Measurements from ENCODE around the gene PRSS16. TPM values are rescaled to one million over a fixed set of nuclear protein-coding genes. Genes with fewer than 3 reads are reported as not detected.

PRSS16 gene
- total RNA-seq (not detected), polyA plus RNA-seq (under 1 TPM in 1 of 3 donors, not detected in 2; 0.08 TPM)
- long read RNA-seq, donor 1, result 0 reads
- long read RNA-seq, donor 2, result 0 reads

- H3K4me3 ChIP-seq, result no peak within 1 kb of the TSS
- WGBS, 3 donors, result 42 to 53% (median 45%) methylated on average over 12 of the region's 12 CpGs
- no peaks in the 10 kb centered on the region for H3K9me3 ChIP-seq
- no peak for DNase-seq
- H3K27ac ChIP-seq, result no peak within 1 kb of the TSS
- no peaks in the 10 kb centered on the region for H3K4me1 ChIP-seq
- intact Hi-C loops (cut with DNase I), result no loop called here
- no peak for TF ChIP-seq CTCF (IDR thresholded peaks at IDR 0.05)
- no peaks in the 10 kb centered on the region for H3K36me3 ChIP-seq (ENCODE audit: insufficient read depth in 1 of 2, low read depth in 1 of 2)
- H3K27me3 ChIP-seq (ENCODE audit: insufficient read depth in 3 of 3, low read length in 2 of 3), result peaks cover 4 to 89% (median 22%) of the 10 kb centered on the region in 3 donors
- ATAC-seq, result no peak
These were observed at the start of gene PRSS16 for GRCh38 chr6:27247133-27247836. Gene PRSS16, plus strand, starts transcription at chr6:27247701. Its CDS starts 37 bp downstream, at chr6:27247738.

DNA sequence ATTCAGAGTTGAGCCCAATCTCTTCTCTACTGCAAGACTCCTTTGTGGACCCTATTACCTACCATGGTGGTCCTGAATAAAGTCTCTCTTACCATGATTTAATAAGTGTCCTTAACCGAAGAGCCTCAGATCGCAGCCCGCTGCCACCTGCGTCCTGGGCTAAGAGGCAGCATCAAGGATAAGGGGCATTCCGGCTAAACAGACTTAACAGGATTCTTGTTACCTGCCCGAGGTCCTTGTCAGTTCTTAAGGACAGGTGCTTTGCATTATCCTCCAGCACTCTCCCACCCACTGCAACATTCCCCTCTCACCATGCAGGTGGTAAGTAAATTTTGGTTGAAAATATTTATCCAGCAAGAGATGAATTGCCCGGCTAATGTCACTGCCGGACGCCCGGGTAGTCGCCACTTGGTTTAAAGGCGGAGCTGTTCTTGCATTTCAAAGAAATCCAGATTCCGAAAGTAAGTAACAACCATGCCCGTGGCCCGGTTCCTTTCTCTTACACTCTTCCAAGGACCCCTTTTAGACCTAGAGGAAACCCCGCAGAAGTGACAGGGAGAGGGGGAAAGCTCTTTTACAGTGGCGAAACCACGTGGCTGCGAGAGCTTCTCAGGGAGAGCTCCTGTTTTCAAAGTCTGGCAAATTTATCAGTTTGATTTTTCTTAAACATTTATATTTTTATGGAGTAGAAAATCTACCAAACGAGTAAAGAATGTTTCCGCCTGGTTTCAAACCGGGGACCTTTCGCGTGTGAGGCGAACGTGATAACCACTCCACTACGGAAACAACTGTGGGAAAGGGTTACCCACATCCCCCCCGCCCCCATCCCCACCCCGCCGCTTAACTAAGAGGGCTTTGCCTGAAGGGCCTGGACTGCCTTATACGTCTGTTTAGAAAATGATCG, 41.9 kb upstream of the PRSS16 start:
- Histone ChIP-seq H3K27ac (no peak overlapping the region), H3K9me3 (no peaks in the 10 kb centered on the region), H3K4me3 (no peak overlapping the region), H3K36me3 (ENCODE audit: insufficient read depth in 1 of 2, low read depth in 1 of 2) (no peaks in the 10 kb centered on the region), H3K27me3 (ENCODE audit: insufficient read depth in 3 of 3, low read length in 2 of 3) (peaks cover 11 to 42% (median 13%) of the 10 kb centered on the region in 3 donors), H3K4me1 (no peaks in the 10 kb centered on the region)
- intact Hi-C loops (cut with DNase I), result no loop called here
- no peak for TF ChIP-seq CTCF (IDR thresholded peaks at IDR 0.05)
- DNase-seq (no peak), ATAC-seq (no peak)
- 13 to 15% (median 15%) methylated on average over 32 of the region's 32 CpGs for WGBS, 3 donors

DNA sequence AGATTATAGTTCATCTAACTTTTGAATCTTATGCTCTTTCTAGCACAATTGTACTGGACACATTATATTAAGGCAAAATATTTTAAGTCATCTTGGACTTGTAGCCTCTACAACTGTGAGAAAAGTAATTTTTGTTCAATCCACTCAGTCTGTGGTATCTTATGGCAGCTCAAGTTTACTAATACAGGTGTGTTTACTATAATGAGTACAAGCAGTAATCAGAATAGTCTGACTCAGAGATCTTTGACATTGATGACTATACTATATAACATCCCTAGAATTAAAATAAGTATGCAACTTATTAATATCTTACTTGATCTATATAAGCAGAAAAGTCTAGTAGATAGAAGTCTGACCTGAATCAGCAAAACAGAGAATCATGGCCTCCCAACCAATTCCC, 40.7 kb upstream of the PRSS16 start:
- TF ChIP-seq CTCF (IDR thresholded peaks at IDR 0.05), result no peak
- intact Hi-C loops (cut with DNase I), result no loop called here
- ATAC-seq, result no peak

GRCh38 chr6:27208042-27208441, 39.5 kb upstream of the PRSS16 start:
- ATAC-seq (no peak), DNase-seq (no peak)
- H3K27me3 ChIP-seq (ENCODE audit: insufficient read depth in 3 of 3, low read length in 2 of 3), result peaks cover 11 to 48% (median 16%) of the 10 kb centered on the region in 3 donors
- H3K36me3 ChIP-seq (ENCODE audit: insufficient read depth in 1 of 2, low read depth in 1 of 2), result no peaks in the 10 kb centered on the region
- no peak overlapping the region for H3K4me3 ChIP-seq
- H3K27ac ChIP-seq, result no peak overlapping the region
- TF ChIP-seq CTCF (IDR thresholded peaks at IDR 0.05), result no peak
- WGBS, 3 donors, result 88 to 96% (median 90%) methylated on average over 2 of the region's 2 CpGs
- no peaks in the 10 kb centered on the region for H3K4me1 ChIP-seq
- intact Hi-C loops (cut with DNase I), result no loop called here
- H3K9me3 ChIP-seq, result no peaks in the 10 kb centered on the region

More for the DNA sequence above, 40.7 kb upstream of the PRSS16 start:
- no peak for DNase-seq
- H3K4me1 ChIP-seq, result no peaks in the 10 kb centered on the region
- H3K4me3 ChIP-seq, result no peak overlapping the region
- peaks cover 11 to 42% (median 13%) of the 10 kb centered on the region in 3 donors for H3K27me3 ChIP-seq (ENCODE audit: insufficient read depth in 3 of 3, low read length in 2 of 3)
- no peak overlapping the region for H3K27ac ChIP-seq
- H3K36me3 ChIP-seq (ENCODE audit: insufficient read depth in 1 of 2, low read depth in 1 of 2), result no peaks in the 10 kb centered on the region
- H3K9me3 ChIP-seq, result no peaks in the 10 kb centered on the region
